H1 (cell line): Measurements from ENCODE around the gene LTBP1. TPM values are rescaled to one million over a fixed set of nuclear protein-coding genes. Genes with fewer than 3 reads are reported as not detected.
A peak's percentile ranks its signal among the peaks of the same experiment; 100 is the strongest.

ENCODE experiments used
- CTCF ChIA-PET: fragments of 300-600 bp; sonication (Branson Sonifier 250); formaldehyde crosslinking; loops from one replicate; lab custom pipeline; 2021; ENCODE audit not compliant: partially characterized antibody; lab: Charles Lee
- POLR2A ChIA-PET: fragments of 300-600 bp; sonication (Branson Sonifier 250); formaldehyde crosslinking; loops from one replicate; lab custom pipeline; 2021; ENCODE audit warnings: inconsistent platforms; ENCODE audit not compliant: partially characterized antibody; lab: Charles Lee
- DNase-seq, 2 experiments: peaks; one replicate each; pipeline versions ENCODE4 v3.0.0 to v3.0.0-alpha.2; 2010 to 2022; ENCODE audit warnings: low spot score in 2 of 2, low read depth in 1 of 2, mixed read lengths in 1 of 2
- FAIRE-seq: peaks from 2 replicates; lab custom pipeline; 2011; peaks lifted over from hg19 to GRCh38; lab: Jason Lieb, UNC
- H2AFZ ChIP-seq: 2 replicates; pipeline ENCODE4 v1.8.1; 2012; ENCODE audit warnings: low read length, inconsistent platforms
- H2AK5ac ChIP-seq: 2 replicates; pipeline ENCODE4 v1.6.1; 2013; ENCODE audit warnings: low read depth, low read length
- H2BK120ac ChIP-seq: replicated peaks from 2 replicates; pipeline ENCODE3; 2013; ENCODE audit warnings: low read depth, low read length, inconsistent platforms
- H2BK12ac ChIP-seq: 2 replicates; pipeline ENCODE4 v1.6.1; 2013; ENCODE audit warnings: low read depth, low read length
- H2BK15ac ChIP-seq: 2 replicates; pipeline ENCODE4 v1.6.1; 2013; ENCODE audit warnings: low read length
- H2BK20ac ChIP-seq: 2 replicates; pipeline ENCODE4 v1.6.1; 2013; ENCODE audit warnings: low read length
- H2BK5ac ChIP-seq: 2 replicates; pipeline ENCODE4 v1.6.1; 2013; ENCODE audit warnings: low read depth, low read length
- H3K14ac ChIP-seq: 2 replicates; pipeline ENCODE4 v1.6.1; 2013; ENCODE audit warnings: inconsistent platforms; ENCODE audit not compliant: insufficient read length
- H3K18ac ChIP-seq: 2 replicates; pipeline ENCODE4 v1.6.1; 2013; ENCODE audit warnings: low read length; ENCODE audit errors: extremely low read depth
- H3K23ac ChIP-seq: 2 replicates; pipeline ENCODE4 v1.6.1; 2013; ENCODE audit warnings: inconsistent platforms; ENCODE audit not compliant: insufficient read length
- H3K23me2 ChIP-seq: 2 replicates; pipeline ENCODE4 v1.6.1; 2013; ENCODE audit warnings: low read depth, low read length
- H3K27ac ChIP-seq: 2 replicates; pipeline ENCODE4 v1.6.1; 2011; ENCODE audit warnings: low read depth, low read length, inconsistent platforms
- H3K27me3 ChIP-seq, 4 experiments: replicated peaks in 1 of 4; 1 replicate in 1 of 4; 2 replicates in 3 of 4; pipeline versions ENCODE4 v1.6.1 to v1.8.1; 2011 to 2013; ENCODE audit warnings: low read length in 3 of 4, mild to moderate bottlenecking in 3 of 4, inconsistent platforms in 2 of 4, mixed read lengths in 2 of 4, moderate library complexity in 1 of 4; ENCODE audit not compliant: control insufficient read depth in 3 of 4, insufficient read depth in 3 of 4; ENCODE audit errors: extremely low read depth in 1 of 4
- H3K36me3 ChIP-seq, 4 experiments: 2 replicates each; pipeline versions ENCODE4 v1.6.1 to v1.8.1; 2011 to 2013; ENCODE audit warnings: mild to moderate bottlenecking in 4 of 4, low read length in 3 of 4, moderate library complexity in 2 of 4, control low read depth in 1 of 4, inconsistent platforms in 1 of 4; ENCODE audit not compliant: insufficient read depth in 4 of 4, control insufficient read depth in 2 of 4
- H3K4ac ChIP-seq: replicated peaks from 2 replicates; pipeline ENCODE3; 2013; ENCODE audit warnings: low read length, low read depth, mixed read lengths, inconsistent platforms; ENCODE audit not compliant: insufficient read length
- H3K4me1 ChIP-seq, 4 experiments: replicated peaks in 1 of 4; 1 replicate in 1 of 4; 2 replicates in 3 of 4; pipeline versions ENCODE4 v1.6.1 to v1.8.1; 2011 to 2013; ENCODE audit warnings: low read length in 3 of 4, inconsistent platforms in 2 of 4, mixed read lengths in 1 of 4; ENCODE audit not compliant: insufficient read depth in 4 of 4, control insufficient read depth in 3 of 4
- H3K4me2 ChIP-seq, 2 experiments: 2 replicates each; pipeline versions ENCODE4 v1.6.1 to v1.8.1; 2011 to 2013; ENCODE audit warnings: low read depth in 2 of 2, low read length in 2 of 2, control low read depth in 1 of 2, inconsistent platforms in 1 of 2, mild to moderate bottlenecking in 1 of 2; ENCODE audit not compliant: insufficient read depth in 1 of 2
- H3K4me3 ChIP-seq, 4 experiments: fragments of 200-600, 300-600 bp in 1 of 4; sonication (generic), shearing (Covaris generic), sonication (Bioruptor Twin) in 1 of 4; 2 replicates each; pipeline versions ENCODE4 v1.5.1 to v1.8.1; 2011 to 2016; ENCODE audit warnings: low read length in 4 of 4, low read depth in 3 of 4, control low read depth in 2 of 4, inconsistent platforms in 2 of 4, mild to moderate bottlenecking in 2 of 4, mixed read lengths in 1 of 4, moderate library complexity in 1 of 4; ENCODE audit not compliant: insufficient read depth in 2 of 4; ENCODE audit errors: extremely low read depth in 1 of 4
- H3K56ac ChIP-seq: replicated peaks from 2 replicates; pipeline ENCODE3; 2013; ENCODE audit warnings: low read depth, mild to moderate bottlenecking, mixed read lengths, low read length, inconsistent platforms; ENCODE audit not compliant: insufficient read length
- H3K79me1 ChIP-seq: 2 replicates; pipeline ENCODE4 v1.6.1; 2013; ENCODE audit warnings: low read depth, low read length, control low read depth
- H3K79me2 ChIP-seq, 2 experiments: 2 replicates each; pipeline versions ENCODE4 v1.6.1 to v1.8.1; 2012 to 2013; ENCODE audit warnings: low read length in 2 of 2, mild to moderate bottlenecking in 2 of 2, inconsistent platforms in 1 of 2; ENCODE audit not compliant: insufficient read depth in 2 of 2, control insufficient read depth in 1 of 2
- H3K9ac ChIP-seq, 4 experiments: replicated peaks in 1 of 4; 1 replicate in 1 of 4; 2 replicates in 3 of 4; pipeline versions ENCODE4 v1.6.1 to v1.8.1; 2011 to 2013; ENCODE audit warnings: low read depth in 3 of 4, low read length in 3 of 4, control low read depth in 2 of 4, mild to moderate bottlenecking in 2 of 4, moderate library complexity in 2 of 4, inconsistent platforms in 1 of 4; ENCODE audit errors: extremely low read depth in 1 of 4
- H3K9me3 ChIP-seq, 2 experiments: 2 replicates each; pipeline versions ENCODE4 v1.6.1 to v1.8.1; 2012 to 2013; ENCODE audit warnings: mild to moderate bottlenecking in 2 of 2, moderate library complexity in 2 of 2, control low read depth in 1 of 2, inconsistent platforms in 1 of 2, low read depth in 1 of 2, low read length in 1 of 2, mixed read lengths in 1 of 2; ENCODE audit not compliant: insufficient read depth in 2 of 2
- H4K20me1 ChIP-seq, 2 experiments: replicated peaks in 1 of 2; 2 replicates each; pipeline versions ENCODE3 to v1.8.1; 2011 to 2013; ENCODE audit warnings: inconsistent platforms in 2 of 2, low read length in 2 of 2, mild to moderate bottlenecking in 1 of 2; ENCODE audit not compliant: insufficient read depth in 2 of 2, control insufficient read depth in 1 of 2
- H4K5ac ChIP-seq: 2 replicates; pipeline ENCODE4 v1.6.1; 2013; ENCODE audit warnings: low read length, low read depth, mixed read lengths, inconsistent platforms; ENCODE audit not compliant: insufficient read length
- H4K8ac ChIP-seq: 2 replicates; pipeline ENCODE4 v1.8.0; 2013; ENCODE audit warnings: mild to moderate bottlenecking, moderate library complexity, low read length, inconsistent platforms; ENCODE audit not compliant: insufficient read depth; ENCODE audit errors: extremely low read depth
- H4K91ac ChIP-seq: replicated peaks from 2 replicates; pipeline ENCODE3; 2013; ENCODE audit warnings: low read length, mixed read lengths, inconsistent platforms; ENCODE audit not compliant: insufficient read length
- CHD2 ChIP-seq: IDR thresholded peaks from 2 replicates; pipeline ENCODE4 v1.6.1; 2012; ENCODE audit warnings: low read length, improper control_type of control experiment
- RBBP5 ChIP-seq: IDR thresholded peaks from 2 replicates; pipeline ENCODE4 v1.7.1; 2012; ENCODE audit warnings: low read depth, mild to moderate bottlenecking, inconsistent platforms, low read length, moderate library complexity, borderline replicate concordance
- SAP30 ChIP-seq: fragments of 300-600 bp; sonication (generic); IDR thresholded peaks from 2 replicates; pipeline ENCODE4 v1.7.1; 2012; ENCODE audit warnings: low read length, moderate library complexity, mild to moderate bottlenecking, inconsistent platforms; ENCODE audit not compliant: insufficient read depth, insufficient replicate concordance
- TAF1 ChIP-seq: IDR thresholded peaks from 2 replicates; pipeline ENCODE4 v1.6.1; 2011; ENCODE audit warnings: mild to moderate bottlenecking, low read depth, low read length
- WGBS, 2 experiments: shearing (Covaris generic) in 1 of 2; methylation state at CpG; one replicate each; pipeline versions ENCODE4 v1.1.6 to v1.1.7; 2013 to 2015; ENCODE audit warnings: low lambda C conversion rate in 2 of 2, mixed read lengths in 2 of 2, inconsistent platforms in 1 of 2, low coverage in 1 of 2, missing lambda C conversion rate in 1 of 2; ENCODE audit not compliant: insufficient replicate concordance in 2 of 2, insufficient coverage in 1 of 2, insufficient read length in 1 of 2; ENCODE audit errors: extremely low coverage in 1 of 2, missing lambda C conversion rate in 1 of 2; 5-methylcytosine and 5-hydroxymethylcytosine counted together
- polyA plus RNA-seq, 7 experiments: library from polyadenylated mRNA; depleted of rRNA in 3 of 7; stranded (reverse) in 5 of 7; unstranded in 2 of 7; fragments of >200 nt in 5 of 7; fragments of 200-250 nt in 2 of 7; gene quantifications; 1 replicate in 5 of 7; 2 replicates in 1 of 7; 4 replicates in 1 of 7; pipeline versions ENCODE4 v1.2.1 to v1.2.3, GENCODE V29; 2011 to 2013; ENCODE audit warnings: missing spikeins in 2 of 7, mixed read lengths in 2 of 7
- total RNA-seq: library from RNA; stranded (reverse); fragmentation: NEBNext Ultra II Directional; extraction: Animal tissue kit (Norgen Biotek cat#: 25700); gene quantifications from 2 replicates; pipeline ENCODE4 v1.2.1, GENCODE V29; 2021
- TF ChIP-seq, protein P1 (sequence below): IDR thresholded peaks from 2 replicates; pipeline ENCODE4 v1.6.1; 2011; ENCODE audit warnings: low read length, improper control_type of control experiment

Gene LTBP1
- total and polyA plus RNA-seq, 2 of the 8 experiments (the other 6 are each of a cell fraction or from before 2014, with no cell fraction given) = 15.4 to 24.7 TPM

GRCh38 chr2:33121925-33122324, 175.2 kb downstream of the LTBP1 start:
- CTCF ChIA-PET = interaction anchor here (0.6 to 2.1 kb wide), 3 partner anchors 258 to 349 kb away, joined by 3 to 6 read pairs (median 3); no protein-coding TSS in a partner anchor
- 92% methylated on average over 10 of the region's 10 CpGs; no CpG with 5 or more reads in 1 of the 2 experiments for WGBS, 2 experiments

More at GRCh38 chr2:33121925-33122324, 175.2 kb downstream of the LTBP1 start:
- H2BK5ac ChIP-seq = no peak overlapping the region
- H4K5ac ChIP-seq = no peak overlapping the region
- H3K4me2 ChIP-seq = no peak overlapping the region
- no peak overlapping the region for H3K18ac ChIP-seq
- H3K14ac ChIP-seq = no peak overlapping the region
- FAIRE-seq = no peak
- no peak overlapping the region for H2BK20ac ChIP-seq
- no peaks in the 10 kb centered on the region for H3K79me2 ChIP-seq
- POLR2A ChIA-PET = no interaction called here
- no peak overlapping the region for H3K9ac ChIP-seq
- H3K56ac ChIP-seq = no peak overlapping the region
- no peak overlapping the region for H3K4me3 ChIP-seq
- H3K36me3 ChIP-seq = no peaks in the 10 kb centered on the region
- no peak overlapping the region for H2AK5ac ChIP-seq
- no peak overlapping the region for H4K8ac ChIP-seq
- H3K27ac ChIP-seq = no peak overlapping the region
- no peaks in the 10 kb centered on the region for H3K9me3 ChIP-seq
- no peak overlapping the region for H3K4ac ChIP-seq
- no peaks in the 10 kb centered on the region for H3K23me2 ChIP-seq
- H2BK12ac ChIP-seq = no peak overlapping the region
- DNase-seq = no peak
- H3K23ac ChIP-seq = no peak overlapping the region
- H2AFZ ChIP-seq = no peak overlapping the region
- no peaks in the 10 kb centered on the region for H3K79me1 ChIP-seq
- no peak overlapping the region for H2BK15ac ChIP-seq
- no peak for TF ChIP-seq TAF1
- TF ChIP-seq CHD2 = no peak
- TF ChIP-seq, protein P1, sequence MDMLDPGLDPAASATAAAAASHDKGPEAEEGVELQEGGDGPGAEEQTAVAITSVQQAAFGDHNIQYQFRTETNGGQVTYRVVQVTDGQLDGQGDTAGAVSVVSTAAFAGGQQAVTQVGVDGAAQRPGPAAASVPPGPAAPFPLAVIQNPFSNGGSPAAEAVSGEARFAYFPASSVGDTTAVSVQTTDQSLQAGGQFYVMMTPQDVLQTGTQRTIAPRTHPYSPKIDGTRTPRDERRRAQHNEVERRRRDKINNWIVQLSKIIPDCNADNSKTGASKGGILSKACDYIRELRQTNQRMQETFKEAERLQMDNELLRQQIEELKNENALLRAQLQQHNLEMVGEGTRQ = 0 out of 2 replicates have a peak, but pooled peaks have one; percentile 24
- no peak for TF ChIP-seq RBBP5
- TF ChIP-seq SAP30 = no peak
- H2BK120ac ChIP-seq = no peak overlapping the region
- no peak overlapping the region for H4K91ac ChIP-seq
- H3K27me3 ChIP-seq = no peaks in the 10 kb centered on the region
- no peaks in the 10 kb centered on the region for H3K4me1 ChIP-seq
- no peaks in the 10 kb centered on the region for H4K20me1 ChIP-seq
